GM23248 (cell line): ENCODE measurements around the gene BST2. TPM values are rescaled to one million over a fixed set of nuclear protein-coding genes. Genes with fewer than 3 reads are reported as not detected.
A peak's percentile ranks its signal among the peaks of the same experiment; 100 is the strongest.

Experiments used
- DNase-seq: peaks from one replicate; pipeline ENCODE4 v3.0.0-alpha.2; 2015
- H2AFZ ChIP-seq: fragments of 200-600 bp; sonication (generic); 2 replicates; pipeline ENCODE4 v1.6.1; 2016; ENCODE audit warnings: antibody characterized with exemption
- H3F3A ChIP-seq: fragments of 200-600 bp; sonication (generic); 2 replicates; pipeline ENCODE4 v1.6.1; 2016; ENCODE audit warnings: mild to moderate bottlenecking, antibody characterized with exemption, mixed run types; ENCODE audit not compliant: insufficient read depth
- H3K27ac ChIP-seq: fragments of 200-600 bp; sonication (generic); 2 replicates; pipeline ENCODE4 v1.5.1; 2016; ENCODE audit warnings: mild to moderate bottlenecking
- H3K27me3 ChIP-seq: fragments of 200-600 bp; sonication (generic); replicated peaks from 2 replicates; pipeline ENCODE4 v1.6.1; 2016; ENCODE audit warnings: mild to moderate bottlenecking; ENCODE audit not compliant: insufficient read depth
- H3K36me3 ChIP-seq: fragments of 200-600 bp; sonication (generic); 2 replicates; pipeline ENCODE4 v1.6.1; 2016; ENCODE audit warnings: low read depth, mild to moderate bottlenecking
- H3K4me1 ChIP-seq: fragments of 200-600 bp; sonication (generic); 2 replicates; pipeline ENCODE4 v1.6.1; 2016; ENCODE audit warnings: mild to moderate bottlenecking; ENCODE audit not compliant: insufficient read depth
- H3K4me2 ChIP-seq: fragments of 200-600 bp; sonication (generic); one replicate; pipeline ENCODE4 v1.6.1; 2016; ENCODE audit warnings: mild to moderate bottlenecking; ENCODE audit not compliant: unreplicated experiment
- H3K4me3 ChIP-seq: fragments of 200-600 bp; sonication (generic); 2 replicates; pipeline ENCODE4 v1.5.1; 2016; ENCODE audit warnings: mild to moderate bottlenecking
- H3K79me2 ChIP-seq: fragments of 200-600 bp; sonication (generic); 2 replicates; pipeline ENCODE4 v1.6.1; 2016; ENCODE audit warnings: mild to moderate bottlenecking; ENCODE audit not compliant: insufficient read depth
- H3K9ac ChIP-seq: fragments of 200-600 bp; sonication (generic); 2 replicates; pipeline ENCODE4 v1.6.1; 2016; ENCODE audit warnings: mild to moderate bottlenecking
- H3K9me2 ChIP-seq: fragments of 200-600 bp; sonication (generic); 2 replicates; pipeline ENCODE4 v1.6.1; 2016; ENCODE audit warnings: mixed run types, mild to moderate bottlenecking, moderate library complexity; ENCODE audit not compliant: insufficient read depth
- H3K9me3 ChIP-seq: fragments of 200-600 bp; sonication (generic); one replicate; pipeline ENCODE4 v1.6.1; 2017; ENCODE audit warnings: low read depth
- H4K20me1 ChIP-seq: fragments of 200-600 bp; sonication (generic); 2 replicates; pipeline ENCODE4 v1.6.0; 2016; ENCODE audit not compliant: insufficient read depth
- EZH2 ChIP-seq: fragments of 200-600 bp; sonication (generic); IDR thresholded peaks from 2 replicates; pipeline ENCODE4 v1.6.1; 2018; ENCODE audit warnings: antibody characterized with exemption, mild to moderate bottlenecking; ENCODE audit not compliant: insufficient read depth, poor library complexity, severe bottlenecking
- EZH2phosphoT487 ChIP-seq: fragments of 200-600 bp; sonication (generic); IDR thresholded peaks from 2 replicates; pipeline ENCODE4 v1.6.1; 2018; ENCODE audit warnings: antibody characterized with exemption, moderate library complexity, mild to moderate bottlenecking, low read depth; ENCODE audit not compliant: insufficient read depth
- WGBS, 2 experiments: methylation state at CpG; one replicate each; pipeline ENCODE4 v1.1.6; 2015 to 2017; ENCODE audit warnings: low lambda C conversion rate in 2 of 2, low coverage in 1 of 2; ENCODE audit errors: missing lambda C conversion rate in 2 of 2; 5-methylcytosine and 5-hydroxymethylcytosine counted together
- in situ Hi-C: fragments of 300-500 bp; cut with MboI; formaldehyde crosslinking; loops from 2 replicates; pipeline ENCODE4 v1.15.0; 2020
- polyA plus RNA-seq: library from polyadenylated mRNA; unstranded; fragments of >200 nt; fragmentation: Nextera tagmentation; extraction: Ambion mirVana; gene quantifications from 2 replicates; pipeline ENCODE4 v1.2.1, GENCODE V29; 2016
- total RNA-seq: library from RNA; depleted of rRNA; stranded (reverse); fragments of >200 nt; shearing (Covaris generic); gene quantifications from 2 replicates; pipeline ENCODE4 v1.2.3, GENCODE V29; 2014

The BST2 gene
- total and polyA plus RNA-seq, 2 experiments from 2014 or later, result 0.75 TPM; not detected in 1

GRCh38 chr19:17429641-17430113, 24.2 kb upstream of the BST2 start:
- H3K36me3 ChIP-seq, result no peaks in the 10 kb centered on the region
- in situ Hi-C loops, result no loop called here
- no peaks in the 10 kb centered on the region; the same call in 1 of the 2 replicates for H3K4me1 ChIP-seq
- no peak overlapping the region for H3K27ac ChIP-seq
- H4K20me1 ChIP-seq, result no peaks in the 10 kb centered on the region
- H3K9me3 ChIP-seq, result no peaks in the 10 kb centered on the region
- no peak overlapping the region for H2AFZ ChIP-seq
- no peak for DNase-seq
- no peaks in the 10 kb centered on the region for H3K79me2 ChIP-seq
- TF ChIP-seq EZH2 (no peak), EZH2phosphoT487 (no peak)
- WGBS, 2 experiments, result 17 to 20% methylated on average over 17 of the region's 17 CpGs
- H3K27me3 ChIP-seq, result no peaks in the 10 kb centered on the region
- no peak overlapping the region for H3K4me2 ChIP-seq
- H3K9ac ChIP-seq, result no peak overlapping the region
- H3K4me3 ChIP-seq, result no peak overlapping the region
- H3F3A ChIP-seq, result no peaks in the 10 kb centered on the region
- no peaks in the 10 kb centered on the region for H3K9me2 ChIP-seq

- TF ChIP-seq EZH2phosphoT487 (no peak), EZH2 (no peak)
- Histone ChIP-seq H2AFZ (no peak overlapping the region), H3K4me1 (no peaks in the 10 kb centered on the region; the same call in 1 of the 2 replicates), H3K4me3 (no peak overlapping the region), H3K36me3 (no peaks in the 10 kb centered on the region), H3K9ac (no peak overlapping the region), H4K20me1 (no peaks in the 10 kb centered on the region), H3K27ac (no peak overlapping the region), H3K4me2 (no peak overlapping the region), H3K79me2 (no peaks in the 10 kb centered on the region), H3K9me3 (no peaks in the 10 kb centered on the region), H3F3A (no peaks in the 10 kb centered on the region), H3K9me2 (no peaks in the 10 kb centered on the region), H3K27me3 (no peaks in the 10 kb centered on the region)
- in situ Hi-C loops, result no loop called here
- 43 to 51% methylated on average over 21 to 27 of the region's 27 CpGs for WGBS, 2 experiments
- peak; percentile 24 for DNase-seq
These were observed 19.4 kb upstream of the BST2 start for GRCh38 chr19:17424743-17425365.

GRCh38 chr19:17423429-17424208, 18.2 kb upstream of the BST2 start:
- no peaks in the 10 kb centered on the region for H3K9me2 ChIP-seq
- no peak overlapping the region for H3K4me2 ChIP-seq
- 0 out of 2 replicates have a peak, but pooled peaks cover 8% of the 10 kb centered on the region for H3F3A ChIP-seq
- no peak overlapping the region for H3K9ac ChIP-seq
- TF ChIP-seq EZH2 (no peak), EZH2phosphoT487 (no peak)
- no peak overlapping the region for H3K4me3 ChIP-seq
- H3K9me3 ChIP-seq, result no peaks in the 10 kb centered on the region
- DNase-seq, result no peak
- H2AFZ ChIP-seq, result no peak overlapping the region
- no peaks in the 10 kb centered on the region for H3K79me2 ChIP-seq
- H3K36me3 ChIP-seq, result no peaks in the 10 kb centered on the region
- 93 to 97% methylated on average over 20 of the region's 20 CpGs for WGBS, 2 experiments
- no peaks in the 10 kb centered on the region; the same call in 1 of the 2 replicates for H3K4me1 ChIP-seq
- in situ Hi-C loops, result no loop called here
- H4K20me1 ChIP-seq, result no peaks in the 10 kb centered on the region
- no peak overlapping the region for H3K27ac ChIP-seq
- H3K27me3 ChIP-seq, result no peaks in the 10 kb centered on the region

- H4K20me1 ChIP-seq, result no peaks in the 10 kb centered on the region
- H3K79me2 ChIP-seq, result no peaks in the 10 kb centered on the region
- H3F3A ChIP-seq, result 0 out of 2 replicates have a peak, but pooled peaks cover 8% of the 10 kb centered on the region
- in situ Hi-C loops, result no loop called here
- no peaks in the 10 kb centered on the region for H3K36me3 ChIP-seq
- H3K9me2 ChIP-seq, result no peaks in the 10 kb centered on the region
- 97 to 98% methylated on average over 4 of the region's 4 CpGs for WGBS, 2 experiments
- H3K9ac ChIP-seq, result no peak overlapping the region
- no peaks in the 10 kb centered on the region for H3K27me3 ChIP-seq
- no peak overlapping the region for H3K27ac ChIP-seq
- H2AFZ ChIP-seq, result no peak overlapping the region
- no peak for DNase-seq
- no peaks in the 10 kb centered on the region for H3K9me3 ChIP-seq
- no peak overlapping the region for H3K4me2 ChIP-seq
- no peaks in the 10 kb centered on the region; the same call in 1 of the 2 replicates for H3K4me1 ChIP-seq
- no peak overlapping the region for H3K4me3 ChIP-seq
- TF ChIP-seq EZH2 (no peak), EZH2phosphoT487 (no peak)
These were observed 16.5 kb upstream of the BST2 start for GRCh38 chr19:17421942-17422341.
